D341Med (cell line): Measurements from ENCODE around the gene MUC16.

ENCODE experiments used
- DNase-seq: peaks from one replicate; pipeline ENCODE4 v3.0.0; 2012; ENCODE audit warnings: low spot score

MUC16 gene

DNA sequence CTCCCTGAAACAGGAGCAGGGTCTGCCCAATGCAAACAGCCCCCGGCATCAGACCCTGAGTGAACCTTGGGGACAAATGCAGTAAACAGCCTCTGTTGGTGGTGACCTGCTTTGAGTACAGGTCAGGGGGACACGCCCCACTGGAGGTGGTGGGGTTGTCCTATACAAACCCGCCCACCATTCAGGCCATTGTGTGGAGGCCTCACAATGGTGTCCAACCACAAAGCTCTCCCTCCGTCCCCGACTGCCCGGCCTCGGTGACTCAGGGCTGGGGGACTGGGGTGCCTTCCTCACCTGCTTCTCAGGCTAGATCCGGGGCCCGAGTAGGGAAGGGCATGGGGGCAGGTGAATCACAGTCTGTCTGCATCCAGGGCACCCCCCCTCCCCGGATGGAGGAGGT is 1.5 kb downstream of the MUC16 start:
- no peak for DNase-seq

GRCh38 chr19:9000933-9001332 is 9.3 kb downstream of the MUC16 start:
- DNase-seq, result no peak

GRCh38 chr19:8988204-8988603 is 22.0 kb downstream of the MUC16 start:
- no peak for DNase-seq

DNA sequence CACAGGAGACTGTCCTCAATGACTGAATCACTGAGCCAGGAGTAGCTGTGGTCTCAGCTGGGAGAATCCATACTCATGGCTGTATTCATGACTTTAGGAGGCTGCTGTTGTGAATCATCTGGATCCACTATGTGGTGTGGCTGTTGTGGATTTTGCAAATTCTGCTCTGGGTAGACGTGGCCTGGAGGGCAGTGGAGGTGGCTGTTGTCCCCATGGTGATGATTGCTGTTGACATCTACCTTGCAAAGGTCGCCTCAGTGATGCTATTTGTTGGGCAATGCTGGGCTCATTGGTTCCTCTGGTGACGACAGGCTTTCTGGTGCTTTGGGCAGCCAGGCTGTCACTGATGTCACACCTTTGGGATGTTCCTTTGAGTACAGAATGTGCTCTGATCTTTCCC is 23.9 kb downstream of the MUC16 start:
- DNase-seq, result no peak

GRCh38 chr19:8973501-8974091 is 36.6 kb downstream of the MUC16 start:
- no peak for DNase-seq

DNA sequence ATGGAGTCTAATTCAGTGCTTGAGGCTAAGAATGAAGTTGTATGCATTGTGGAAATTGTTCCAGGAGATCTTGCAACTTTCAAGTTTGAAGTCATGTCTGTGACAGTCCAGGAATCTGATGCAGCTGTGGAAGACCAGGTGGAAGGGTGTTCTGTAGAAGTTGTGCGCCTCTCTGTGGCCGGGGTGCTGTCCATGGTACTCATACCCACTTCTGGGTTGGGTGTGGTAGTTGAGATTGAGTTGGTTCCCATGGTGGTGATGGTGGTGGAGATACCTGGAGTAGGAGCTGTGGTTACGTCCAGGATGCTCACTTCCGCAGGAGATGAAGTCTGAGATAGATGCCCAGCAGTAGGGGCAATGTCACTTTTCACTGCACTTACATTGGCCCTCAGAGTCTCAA is 44.3 kb downstream of the MUC16 start:
- DNase-seq, result no peak
